Glomerular endothelial cell (primary cell): ENCODE data around the gene NSF. TPM values are rescaled to one million over a fixed set of nuclear protein-coding genes. Genes with fewer than 3 reads are reported as not detected.
"Not testable (repeated sequence)": the region's sequence is repeated elsewhere in the genome, so short reads cannot be mapped to it uniquely, and the experiment has no call there.

Experiments used
- DNase-seq: peaks from one replicate; pipeline ENCODE4 v3.0.0-alpha.2; 2011; ENCODE audit warnings: low read depth, low spot score; ENCODE audit errors: extremely low read depth
- total RNA-seq: library from RNA; depleted of rRNA; stranded (reverse); fragments of >200 nt; gene quantifications from 2 replicates; pipeline ENCODE4 v1.2.3, GENCODE V29; 2015

Gene NSF
- total RNA-seq, 1 donor from 2014 or later = 22.0 TPM

GRCh38 chr17:46627452-46627851 lies 37.0 kb downstream of the NSF start:
- not testable (repeated sequence) for DNase-seq

- DNase-seq = not testable (repeated sequence)
Observed at GRCh38 chr17:46628753-46629436, 38.4 kb downstream of the NSF start.

DNA sequence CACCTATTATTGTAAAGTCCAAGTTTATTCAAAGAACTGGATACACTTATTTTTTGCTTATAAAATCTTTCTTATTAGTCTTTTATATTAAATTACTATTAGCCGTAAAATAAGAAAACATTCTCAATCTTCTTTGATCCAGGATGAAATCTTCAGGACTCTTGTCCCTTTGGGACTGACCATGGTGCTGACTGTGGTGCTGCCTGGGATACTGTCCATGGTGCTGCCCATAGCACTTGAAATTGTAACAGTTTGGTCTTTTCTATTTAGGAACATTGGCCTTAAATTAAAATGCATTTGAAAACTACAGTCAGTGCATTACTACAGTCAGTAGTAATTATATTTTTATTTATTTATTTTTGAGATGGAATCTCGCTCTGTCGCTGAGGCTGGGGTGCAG lies 41.7 kb downstream of the NSF start:
- not testable (repeated sequence) for DNase-seq

- not testable (repeated sequence) for DNase-seq
Observed at GRCh38 chr17:46634844-46635243, 44.4 kb downstream of the NSF start.

GRCh38 chr17:46641861-46642656 lies 51.6 kb downstream of the NSF start:
- not testable (repeated sequence) for DNase-seq

DNA sequence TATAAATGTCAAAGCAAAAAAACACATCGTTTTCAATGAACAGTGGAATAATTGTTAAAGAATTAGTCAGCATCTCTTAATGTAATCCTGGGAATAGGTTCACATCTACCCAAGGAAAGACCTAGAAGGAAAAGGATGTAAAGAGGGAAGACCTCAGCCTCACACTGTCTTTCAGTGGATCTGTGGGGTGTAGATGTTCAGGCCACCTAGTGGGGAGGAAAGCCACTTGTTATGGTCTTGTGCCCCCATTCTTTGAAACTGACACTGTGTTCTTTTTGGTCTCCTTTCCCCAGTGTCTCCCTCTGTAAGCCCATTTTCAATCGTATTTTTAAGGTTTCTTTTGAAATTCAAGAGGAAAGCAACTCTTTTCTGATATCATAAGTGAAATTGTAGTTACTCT lies 56.8 kb downstream of the NSF start:
- DNase-seq = not testable (repeated sequence)

DNA sequence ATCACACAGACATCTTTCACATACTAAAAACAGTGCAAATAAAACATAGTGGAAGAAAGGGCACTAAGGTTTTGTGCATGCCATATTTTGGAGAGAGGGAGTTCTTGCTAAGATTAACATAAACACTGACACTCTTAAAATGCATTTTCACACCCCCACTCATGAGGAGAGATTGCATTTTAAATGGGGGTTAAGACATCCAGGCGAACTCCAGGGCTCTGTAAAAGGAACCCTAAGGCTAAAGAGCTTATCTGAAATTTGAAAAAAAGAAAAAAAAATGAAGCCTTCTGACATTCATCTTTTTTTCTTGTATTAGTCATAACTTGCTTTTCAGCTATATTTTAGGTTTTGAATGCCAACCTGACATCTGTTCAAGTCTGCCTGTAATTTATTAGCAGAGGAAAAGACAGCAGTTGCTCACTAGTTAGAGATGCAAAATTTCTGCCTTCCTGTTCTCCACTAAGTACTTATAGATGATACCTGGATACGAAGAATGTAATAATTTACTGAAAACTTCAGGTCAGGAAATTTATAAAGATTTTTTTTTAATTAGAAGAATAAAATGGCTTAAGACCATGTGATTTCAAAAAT lies 57.3 kb downstream of the NSF start:
- not testable (repeated sequence) for DNase-seq

DNA sequence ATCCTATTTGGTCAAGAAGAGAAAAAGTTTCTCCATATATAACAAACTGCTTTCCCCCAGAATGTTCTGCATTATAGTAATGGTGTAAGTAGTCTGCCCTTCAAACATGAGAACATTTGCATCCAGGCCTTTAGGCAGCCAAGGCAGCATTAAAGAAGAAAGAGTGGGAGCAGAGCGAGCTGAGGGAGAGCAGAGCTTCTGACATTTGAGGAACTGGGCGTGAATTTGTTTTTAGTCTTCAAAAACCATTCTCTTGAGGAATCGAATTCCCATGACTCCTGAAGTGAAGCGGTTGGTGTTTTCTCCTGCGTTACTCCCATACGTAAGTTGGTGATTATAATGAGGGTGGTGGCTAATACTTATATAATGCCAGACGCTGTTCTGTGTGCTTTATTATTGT lies 58.8 kb downstream of the NSF start:
- DNase-seq = not testable (repeated sequence)

DNA sequence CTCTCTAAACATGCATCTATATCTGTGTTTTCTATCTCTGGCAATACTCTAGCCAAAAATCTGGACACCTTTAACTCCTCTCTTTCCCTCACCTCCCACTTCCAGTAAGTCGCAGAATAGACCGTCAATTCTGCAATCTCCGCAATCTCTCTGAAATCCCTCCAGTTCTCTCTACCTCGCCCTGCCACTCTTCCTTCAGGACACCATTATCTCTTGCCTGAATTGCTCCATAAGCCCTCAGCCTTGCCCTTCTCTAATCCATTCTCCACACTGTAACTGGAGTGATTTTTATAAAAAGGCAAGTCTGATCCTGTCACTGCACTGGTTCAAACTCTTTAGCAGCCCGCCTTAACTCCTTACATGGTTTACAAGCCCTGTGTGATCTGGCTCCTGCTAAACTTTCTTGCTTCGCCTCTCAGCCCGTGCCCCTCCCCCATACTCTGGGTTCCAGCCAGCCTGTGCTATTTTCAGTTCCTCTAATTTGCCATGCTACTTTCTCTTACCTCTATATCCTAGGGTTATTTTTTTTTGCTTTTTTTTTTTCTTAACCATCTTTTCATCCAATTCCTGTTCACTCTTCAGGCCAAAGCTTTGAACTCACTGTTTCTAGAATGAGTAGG lies 61.7 kb downstream of the NSF start:
- DNase-seq = not testable (repeated sequence)

GRCh38 chr17:46658235-46658634 lies 67.8 kb downstream of the NSF start:
- DNase-seq = not testable (repeated sequence)

- not testable (repeated sequence) for DNase-seq
Observed at GRCh38 chr17:46659702-46660101, 69.2 kb downstream of the NSF start.

DNA sequence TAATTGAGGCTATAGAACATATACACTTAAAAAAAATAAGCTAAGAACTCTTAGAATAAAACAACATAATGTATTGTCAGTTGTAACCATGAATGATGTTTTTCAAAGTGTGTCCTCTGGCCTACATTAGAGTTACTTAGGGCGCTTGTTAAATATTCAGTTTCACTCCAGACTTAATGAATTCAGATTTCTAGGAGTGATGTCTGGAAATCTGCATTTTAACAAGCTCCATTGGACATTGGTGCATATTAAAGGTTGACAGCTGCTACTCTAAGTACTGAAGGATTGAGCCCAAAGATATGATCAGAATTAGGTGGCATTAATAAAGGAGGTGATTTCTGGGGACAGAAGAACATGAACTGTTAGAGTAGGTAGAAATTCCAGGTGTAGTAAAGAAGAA lies 72.7 kb downstream of the NSF start:
- DNase-seq = not testable (repeated sequence)

- DNase-seq = not testable (repeated sequence)
Observed at GRCh38 chr17:46663552-46663951, 73.1 kb downstream of the NSF start.

DNA sequence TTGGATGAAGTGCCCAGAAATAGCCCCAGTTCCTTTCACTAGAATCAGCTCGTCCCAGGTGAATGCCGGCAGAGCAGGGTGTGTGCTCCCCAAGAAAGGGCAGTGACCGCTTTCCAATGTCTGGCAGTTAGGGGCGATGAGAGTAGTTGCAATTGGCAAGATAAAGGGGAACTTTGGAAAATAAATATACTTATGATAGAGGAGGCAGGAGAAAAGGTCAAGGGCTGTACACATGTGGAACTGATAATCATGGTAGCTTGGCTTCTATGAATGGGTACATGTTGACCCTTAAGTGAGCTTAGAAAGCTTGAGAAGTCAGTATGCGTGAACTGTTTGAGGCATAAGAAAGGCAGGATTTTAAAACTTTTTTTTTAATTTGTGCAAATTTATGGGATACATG lies 75.5 kb downstream of the NSF start:
- not testable (repeated sequence) for DNase-seq

GRCh38 chr17:46670789-46671188 lies 80.3 kb downstream of the NSF start:
- DNase-seq = not testable (repeated sequence)

DNA sequence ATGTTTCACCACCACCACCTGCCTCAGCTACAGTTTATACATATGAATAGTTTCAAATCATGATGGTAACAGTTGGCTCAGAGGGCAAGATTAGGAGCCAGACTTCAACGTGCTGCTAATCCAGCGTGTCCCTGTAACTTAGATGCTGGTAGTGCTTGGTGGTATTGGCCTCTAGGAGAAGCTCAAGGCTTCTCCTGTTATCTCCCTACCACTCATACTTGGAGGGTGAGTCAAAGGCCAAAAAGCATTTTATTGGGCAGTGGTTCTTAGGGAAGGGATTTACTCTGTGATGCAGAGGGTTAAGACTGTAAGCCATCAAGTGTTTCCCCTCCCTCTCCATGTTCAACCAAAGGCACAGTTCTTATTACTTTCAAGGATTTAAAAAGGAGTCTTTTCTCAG lies 82.3 kb downstream of the NSF start:
- DNase-seq = not testable (repeated sequence)

DNA sequence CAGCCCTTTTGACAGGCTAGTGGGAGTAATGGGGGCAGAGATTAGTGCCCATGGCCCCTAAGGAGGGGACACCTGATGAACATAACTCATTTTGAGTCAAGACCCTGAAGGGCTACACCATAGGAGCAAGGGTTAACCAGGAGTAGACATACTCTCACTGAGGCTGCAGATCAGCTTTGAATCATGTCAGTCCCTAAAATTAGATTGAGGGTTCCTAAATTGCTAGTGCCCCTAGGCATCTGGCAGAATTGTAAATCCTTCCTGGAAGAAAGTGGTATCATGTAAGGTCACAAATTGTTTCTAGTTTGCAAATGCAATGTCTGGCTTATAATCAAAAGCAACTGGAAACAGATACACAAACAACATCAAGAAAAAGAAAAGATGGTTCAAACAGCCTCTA lies 87.3 kb downstream of the NSF start:
- DNase-seq = not testable (repeated sequence)

DNA sequence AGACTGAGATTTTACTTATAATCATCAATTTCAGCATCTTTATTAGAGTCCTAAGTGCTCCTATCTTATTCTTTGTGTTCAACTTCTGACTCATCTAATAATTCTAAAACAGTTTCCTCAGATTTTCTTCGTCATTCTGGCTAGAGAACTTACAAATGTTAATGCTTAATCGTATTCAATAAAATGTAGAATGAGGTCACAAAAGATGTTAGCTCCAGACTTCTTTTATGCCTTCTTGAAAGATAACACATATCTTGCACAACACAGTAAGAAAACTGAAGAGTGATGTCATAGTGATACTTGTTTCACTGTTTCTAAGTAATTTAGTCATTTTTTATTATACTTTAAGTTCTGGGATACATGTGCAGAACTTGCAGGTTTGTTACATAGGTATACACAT lies 93.2 kb downstream of the NSF start:
- not testable (repeated sequence) for DNase-seq

- DNase-seq = not testable (repeated sequence)
Observed at GRCh38 chr17:46685284-46685683, 94.8 kb downstream of the NSF start.

GRCh38 chr17:46692196-46692595 lies 101.7 kb downstream of the NSF start:
- not testable (repeated sequence) for DNase-seq

GRCh38 chr17:46693283-46693682 lies 102.8 kb downstream of the NSF start:
- DNase-seq = not testable (repeated sequence)
